Fibroblast of lung (primary cell): ENCODE results near the gene ABAT. TPM values are rescaled to one million over a fixed set of nuclear protein-coding genes. Genes with fewer than 3 reads are reported as not detected.

Source experiments
- DNase-seq, 2 donors: peaks; one replicate each; pipeline versions ENCODE4 v3.0.0 to v3.0.0-alpha.2; 2010; ENCODE audit warnings: low read depth in 2 of 2
- H2AFZ ChIP-seq: 2 replicates; pipeline ENCODE4 v1.5.1; 2012; ENCODE audit warnings: low read length, control low read depth, inconsistent platforms
- H3K27ac ChIP-seq: 2 replicates; pipeline ENCODE4 v1.5.1; 2011; ENCODE audit warnings: low read length, control low read depth; ENCODE audit not compliant: insufficient read depth
- H3K27me3 ChIP-seq: 2 replicates; pipeline ENCODE4 v1.5.1; 2011; ENCODE audit warnings: mild to moderate bottlenecking, low read length; ENCODE audit not compliant: control insufficient read depth, insufficient read depth
- H3K36me3 ChIP-seq: 2 replicates; pipeline ENCODE4 v1.5.1; 2011; ENCODE audit warnings: low read length; ENCODE audit not compliant: control insufficient read depth, insufficient read depth
- H3K4me1 ChIP-seq: 2 replicates; pipeline ENCODE4 v1.5.1; 2011; ENCODE audit warnings: low read length; ENCODE audit not compliant: control insufficient read depth, insufficient read depth; ENCODE audit errors: extremely low read depth
- H3K4me2 ChIP-seq: 2 replicates; pipeline ENCODE4 v1.5.1; 2011; ENCODE audit warnings: low read length, control low read depth; ENCODE audit not compliant: insufficient read depth; ENCODE audit errors: extremely low read depth
- H3K4me3 ChIP-seq, 4 experiments: fragments of 200-600 bp in 1 of 4; sonication (generic) in 1 of 4; replicated peaks in 1 of 4; 2 replicates each; pipeline ENCODE4 v1.5.1; 2011 to 2016; ENCODE audit warnings: low read length in 4 of 4, low read depth in 3 of 4, mild to moderate bottlenecking in 3 of 4, control low read depth in 2 of 4, inconsistent platforms in 1 of 4, mixed read lengths in 1 of 4; ENCODE audit not compliant: insufficient read depth in 1 of 4; ENCODE audit errors: control extremely low read depth in 1 of 4
- H3K79me2 ChIP-seq: 2 replicates; pipeline ENCODE4 v1.5.1; 2012; ENCODE audit warnings: mild to moderate bottlenecking, low read length, inconsistent platforms; ENCODE audit not compliant: control insufficient read depth, insufficient read depth
- H3K9ac ChIP-seq: 2 replicates; pipeline ENCODE4 v1.5.1; 2011; ENCODE audit warnings: mild to moderate bottlenecking, low read length, control low read depth; ENCODE audit not compliant: insufficient read depth
- H3K9me3 ChIP-seq: 2 replicates; pipeline ENCODE4 v1.5.1; 2012; ENCODE audit warnings: low read depth, low read length; ENCODE audit not compliant: control insufficient read depth, insufficient read depth
- H4K20me1 ChIP-seq: 2 replicates; pipeline ENCODE4 v1.5.1; 2011; ENCODE audit warnings: low read length; ENCODE audit not compliant: control insufficient read depth, insufficient read depth; ENCODE audit errors: extremely low read depth
- EZH2 ChIP-seq: IDR thresholded peaks from 2 replicates; pipeline ENCODE4 v1.5.1; 2012; ENCODE audit warnings: low read length, control low read depth, mild to moderate bottlenecking; ENCODE audit errors: missing control alignments
- polyA plus RNA-seq, 2 donors: library from polyadenylated mRNA; depleted of rRNA in 1 of 2; stranded (reverse) in 1 of 2; unstranded in 1 of 2; fragments of >200 nt; gene quantifications; 2 replicates each; pipeline ENCODE4 v1.2.1, GENCODE V29; 2011 to 2012; ENCODE audit warnings: missing spikeins in 1 of 2
- total RNA-seq: library from RNA; depleted of rRNA; stranded (reverse); fragments of >200 nt; gene quantifications from 2 replicates; pipeline ENCODE4 v1.2.1, GENCODE V29; 2014
- TF ChIP-seq, protein P1 (sequence below), 2 donors: IDR thresholded peaks in 1 of 2; conservative IDR thresholded peaks in 1 of 2; 1 replicate in 1 of 2; 2 replicates in 1 of 2; pipeline ENCODE4 v1.5.1; 2011 to 2012; ENCODE audit warnings: low read length in 2 of 2, control low read depth in 1 of 2, inconsistent platforms in 1 of 2, low read depth in 1 of 2, mild to moderate bottlenecking in 1 of 2

ABAT gene
- total and polyA plus RNA-seq, 2 donors (not counting 1 experiment from before 2014, with no cell fraction given) = 1.8 TPM

DNA sequence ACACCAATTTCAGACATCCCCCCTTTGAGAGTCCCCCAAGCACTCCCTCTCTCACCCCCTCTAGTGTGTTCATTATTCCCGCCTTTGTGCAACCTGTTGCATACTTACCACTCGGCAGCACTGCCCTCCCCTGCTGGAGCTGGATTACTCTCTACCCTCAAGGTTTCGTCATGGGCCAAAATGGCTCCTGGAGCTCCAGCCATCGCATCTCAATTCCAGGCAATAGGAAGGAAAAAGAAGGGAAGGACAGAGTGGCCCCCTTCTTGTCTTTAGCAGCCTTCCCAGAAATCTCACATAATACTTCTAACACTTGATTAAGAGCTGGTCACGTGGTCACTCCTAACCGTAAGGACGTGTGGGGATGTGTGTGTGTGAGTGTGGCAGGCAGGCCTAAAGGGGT is 102.8 kb downstream of the ABAT start:
- Histone ChIP-seq H3K27ac (no peak overlapping the region), H3K79me2 (no peaks in the 10 kb centered on the region), H2AFZ (no peak overlapping the region), H4K20me1 (no peaks in the 10 kb centered on the region), H3K36me3 (no peaks in the 10 kb centered on the region), H3K27me3 (no peaks in the 10 kb centered on the region), H3K4me2 (no peak overlapping the region), H3K4me3 (no peak overlapping the region), H3K9ac (no peak overlapping the region), H3K4me1 (no peaks in the 10 kb centered on the region), H3K9me3 (no peaks in the 10 kb centered on the region)
- no peak for DNase-seq
- no peak for TF ChIP-seq EZH2
- TF ChIP-seq, protein P1, sequence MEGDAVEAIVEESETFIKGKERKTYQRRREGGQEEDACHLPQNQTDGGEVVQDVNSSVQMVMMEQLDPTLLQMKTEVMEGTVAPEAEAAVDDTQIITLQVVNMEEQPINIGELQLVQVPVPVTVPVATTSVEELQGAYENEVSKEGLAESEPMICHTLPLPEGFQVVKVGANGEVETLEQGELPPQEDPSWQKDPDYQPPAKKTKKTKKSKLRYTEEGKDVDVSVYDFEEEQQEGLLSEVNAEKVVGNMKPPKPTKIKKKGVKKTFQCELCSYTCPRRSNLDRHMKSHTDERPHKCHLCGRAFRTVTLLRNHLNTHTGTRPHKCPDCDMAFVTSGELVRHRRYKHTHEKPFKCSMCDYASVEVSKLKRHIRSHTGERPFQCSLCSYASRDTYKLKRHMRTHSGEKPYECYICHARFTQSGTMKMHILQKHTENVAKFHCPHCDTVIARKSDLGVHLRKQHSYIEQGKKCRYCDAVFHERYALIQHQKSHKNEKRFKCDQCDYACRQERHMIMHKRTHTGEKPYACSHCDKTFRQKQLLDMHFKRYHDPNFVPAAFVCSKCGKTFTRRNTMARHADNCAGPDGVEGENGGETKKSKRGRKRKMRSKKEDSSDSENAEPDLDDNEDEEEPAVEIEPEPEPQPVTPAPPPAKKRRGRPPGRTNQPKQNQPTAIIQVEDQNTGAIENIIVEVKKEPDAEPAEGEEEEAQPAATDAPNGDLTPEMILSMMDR (conservative IDR thresholded peaks at IDR 0.05 in 1 of 2, IDR thresholded peaks at IDR 0.05 in 1 of 2; ENCODE audit: low read depth in 1 of 2, low read length in 2 of 2) = no peak

- Histone ChIP-seq H3K27ac (no peak overlapping the region), H3K4me3 (no peak overlapping the region), H3K4me1 (no peaks in the 10 kb centered on the region), H3K9ac (no peak overlapping the region), H3K36me3 (no peaks in the 10 kb centered on the region), H4K20me1 (no peaks in the 10 kb centered on the region), H3K4me2 (no peak overlapping the region), H2AFZ (no peak overlapping the region), H3K9me3 (no peaks in the 10 kb centered on the region), H3K79me2 (no peaks in the 10 kb centered on the region), H3K27me3 (no peaks in the 10 kb centered on the region)
- no peak for DNase-seq
- TF ChIP-seq, protein P1 (conservative IDR thresholded peaks at IDR 0.05 in 1 of 2, IDR thresholded peaks at IDR 0.05 in 1 of 2; ENCODE audit: low read depth in 1 of 2, low read length in 2 of 2) = no peak
- TF ChIP-seq EZH2 = no peak
Observed at GRCh38 chr16:8781797-8782196, 107.4 kb downstream of the ABAT start.

DNA sequence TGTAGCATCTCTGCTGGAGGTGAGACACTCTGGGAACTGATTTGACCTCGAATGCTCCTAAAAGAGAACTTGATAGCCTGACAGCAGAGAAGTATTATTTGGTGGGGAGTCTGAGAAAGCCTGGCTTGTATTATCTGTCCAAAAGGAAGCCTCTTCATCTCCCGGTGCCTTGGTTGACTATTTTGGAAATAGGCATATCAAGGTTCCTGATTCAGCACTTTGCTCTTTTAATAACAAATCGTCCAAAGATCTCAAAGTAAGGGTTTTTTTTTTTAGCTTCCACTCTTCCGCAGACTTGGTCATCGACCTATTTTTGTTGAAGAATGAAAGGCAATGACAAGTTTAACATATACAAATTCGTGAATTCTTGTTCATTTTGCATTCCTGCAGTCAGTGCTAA is 108.3 kb downstream of the ABAT start:
- no peak for TF ChIP-seq EZH2
- TF ChIP-seq, protein P1 (conservative IDR thresholded peaks at IDR 0.05 in 1 of 2, IDR thresholded peaks at IDR 0.05 in 1 of 2; ENCODE audit: low read depth in 1 of 2, low read length in 2 of 2) = no peak
- no peak overlapping the region for H3K9ac ChIP-seq
- H3K4me1 ChIP-seq = no peaks in the 10 kb centered on the region
- H3K27me3 ChIP-seq = no peaks in the 10 kb centered on the region
- H3K79me2 ChIP-seq = no peaks in the 10 kb centered on the region
- DNase-seq = no peak
- no peak overlapping the region for H2AFZ ChIP-seq
- H3K36me3 ChIP-seq = no peaks in the 10 kb centered on the region
- H3K4me2 ChIP-seq = no peak overlapping the region
- H4K20me1 ChIP-seq = no peaks in the 10 kb centered on the region
- H3K27ac ChIP-seq = no peak overlapping the region
- no peak overlapping the region for H3K4me3 ChIP-seq
- H3K9me3 ChIP-seq = no peaks in the 10 kb centered on the region
